ENCODE results near the gene NSUN7. TPM values are rescaled to one million over a fixed set of nuclear protein-coding genes. Genes with fewer than 3 reads are reported as not detected.

The NSUN7 gene
- polyA plus RNA-seq, 1 donor from 2014 or later, result 0.51 TPM

DNA sequence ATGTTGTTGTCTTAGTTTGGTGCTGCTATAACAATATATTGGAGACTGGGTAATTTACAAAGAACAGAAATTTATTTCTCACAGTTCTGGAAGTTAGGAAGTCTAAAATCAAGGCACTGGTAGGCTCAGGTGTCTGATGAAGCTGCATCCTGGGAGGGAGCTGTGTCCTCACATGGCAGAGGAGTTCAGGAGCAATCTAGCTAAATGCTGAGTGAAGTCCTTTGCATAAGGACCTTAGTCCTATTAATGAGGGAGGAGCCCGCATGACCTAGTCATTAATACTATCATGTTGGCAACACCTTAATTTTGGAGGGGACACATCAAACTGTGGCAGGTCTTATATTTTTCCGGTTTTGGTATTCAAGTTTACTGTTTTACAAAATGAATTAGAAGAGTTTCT is 36.0 kb upstream of the NSUN7 start:
- Histone ChIP-seq H3K36me3 (ENCODE audit: insufficient read depth, low read length) (no peaks in the 10 kb centered on the region), H3K4me3 (ENCODE audit: low read length) (no peak overlapping the region), H3K27ac (ENCODE audit: low read length) (no peak overlapping the region), H3F3A (ENCODE audit: insufficient read depth, low read length, poor library complexity, severe bottlenecking) (no peaks in the 10 kb centered on the region), H3K9me2 (ENCODE audit: insufficient read depth, low read length) (no peaks in the 10 kb centered on the region), H3K79me2 (replicated peaks; ENCODE audit: insufficient read depth, low read length) (no peaks in the 10 kb centered on the region), H3K27me3 (ENCODE audit: insufficient read depth, low read depth, low read length) (no peaks in the 10 kb centered on the region), H2AFZ (ENCODE audit: low read depth, low read length) (no peak overlapping the region), H3K4me2 (ENCODE audit: low read length) (no peak overlapping the region), H4K20me1 (ENCODE audit: insufficient read depth) (no peaks in the 10 kb centered on the region), H3K9me3 (ENCODE audit: low read length) (no peaks in the 10 kb centered on the region), H3K9ac (ENCODE audit: low read length) (no peak overlapping the region)
- TF ChIP-seq REST (IDR thresholded peaks at IDR 0.05; ENCODE audit: borderline replicate concordance) (no peak), POLR2AphosphoS5 (IDR thresholded peaks at IDR 0.05) (no peak), SMC3 (conservative IDR thresholded peaks at IDR 0.05; ENCODE audit: poor library complexity) (no peak), EP300 (conservative IDR thresholded peaks at IDR 0.05; ENCODE audit: poor library complexity, severe bottlenecking) (no peak)

GRCh38 chr4:40718586-40718985 is 31.2 kb upstream of the NSUN7 start:
- Histone ChIP-seq H3K4me3 (ENCODE audit: low read length) (no peak overlapping the region), H3K36me3 (ENCODE audit: insufficient read depth, low read length) (no peaks in the 10 kb centered on the region), H3K4me2 (ENCODE audit: low read length) (no peak overlapping the region), H3K79me2 (replicated peaks; ENCODE audit: insufficient read depth, low read length) (no peaks in the 10 kb centered on the region), H2AFZ (ENCODE audit: low read depth, low read length) (no peak overlapping the region), H4K20me1 (ENCODE audit: insufficient read depth) (no peaks in the 10 kb centered on the region), H3K27me3 (ENCODE audit: insufficient read depth, low read depth, low read length) (no peaks in the 10 kb centered on the region), H3K9me3 (ENCODE audit: low read length) (no peaks in the 10 kb centered on the region), H3K9me2 (ENCODE audit: insufficient read depth, low read length) (no peaks in the 10 kb centered on the region), H3F3A (ENCODE audit: insufficient read depth, low read length, poor library complexity, severe bottlenecking) (no peaks in the 10 kb centered on the region), H3K9ac (ENCODE audit: low read length) (no peak overlapping the region), H3K27ac (ENCODE audit: low read length) (no peak overlapping the region)
- TF ChIP-seq EZH2 (IDR thresholded peaks at IDR 0.05; ENCODE audit: borderline replicate concordance, insufficient read depth, low read length, poor library complexity, severe bottlenecking) (no peak), REST (IDR thresholded peaks at IDR 0.05; ENCODE audit: borderline replicate concordance) (no peak)

GRCh38 chr4:40719008-40719623 is 30.6 kb upstream of the NSUN7 start:
- H2AFZ ChIP-seq (ENCODE audit: low read depth, low read length), result no peak overlapping the region
- no peak overlapping the region for H3K4me3 ChIP-seq (ENCODE audit: low read length)
- TF ChIP-seq RAD21 (conservative IDR thresholded peaks at IDR 0.05) (peak; percentile 73), POLR2AphosphoS5 (IDR thresholded peaks at IDR 0.05) (no peak), TAF1 (IDR thresholded peaks at IDR 0.05; ENCODE audit: low read depth) (no peak), EP300 (conservative IDR thresholded peaks at IDR 0.05; ENCODE audit: poor library complexity, severe bottlenecking) (no peak), EZH2 (IDR thresholded peaks at IDR 0.05; ENCODE audit: borderline replicate concordance, insufficient read depth, low read length, poor library complexity, severe bottlenecking) (no peak), SMC3 (conservative IDR thresholded peaks at IDR 0.05; ENCODE audit: poor library complexity) (peak; percentile 66), REST (IDR thresholded peaks at IDR 0.05; ENCODE audit: borderline replicate concordance) (no peak)
- TF ChIP-seq, protein P1, sequence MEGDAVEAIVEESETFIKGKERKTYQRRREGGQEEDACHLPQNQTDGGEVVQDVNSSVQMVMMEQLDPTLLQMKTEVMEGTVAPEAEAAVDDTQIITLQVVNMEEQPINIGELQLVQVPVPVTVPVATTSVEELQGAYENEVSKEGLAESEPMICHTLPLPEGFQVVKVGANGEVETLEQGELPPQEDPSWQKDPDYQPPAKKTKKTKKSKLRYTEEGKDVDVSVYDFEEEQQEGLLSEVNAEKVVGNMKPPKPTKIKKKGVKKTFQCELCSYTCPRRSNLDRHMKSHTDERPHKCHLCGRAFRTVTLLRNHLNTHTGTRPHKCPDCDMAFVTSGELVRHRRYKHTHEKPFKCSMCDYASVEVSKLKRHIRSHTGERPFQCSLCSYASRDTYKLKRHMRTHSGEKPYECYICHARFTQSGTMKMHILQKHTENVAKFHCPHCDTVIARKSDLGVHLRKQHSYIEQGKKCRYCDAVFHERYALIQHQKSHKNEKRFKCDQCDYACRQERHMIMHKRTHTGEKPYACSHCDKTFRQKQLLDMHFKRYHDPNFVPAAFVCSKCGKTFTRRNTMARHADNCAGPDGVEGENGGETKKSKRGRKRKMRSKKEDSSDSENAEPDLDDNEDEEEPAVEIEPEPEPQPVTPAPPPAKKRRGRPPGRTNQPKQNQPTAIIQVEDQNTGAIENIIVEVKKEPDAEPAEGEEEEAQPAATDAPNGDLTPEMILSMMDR (IDR thresholded peaks at IDR 0.05; ENCODE audit: poor library complexity, severe bottlenecking), result peak; percentile 66

More at GRCh38 chr4:40719008-40719623, 30.6 kb upstream of the NSUN7 start:
- Histone ChIP-seq H3K9ac (ENCODE audit: low read length) (no peak overlapping the region), H4K20me1 (ENCODE audit: insufficient read depth) (no peaks in the 10 kb centered on the region), H3K27ac (ENCODE audit: low read length) (no peak overlapping the region), H3K4me2 (ENCODE audit: low read length) (no peak overlapping the region), H3K79me2 (replicated peaks; ENCODE audit: insufficient read depth, low read length) (no peaks in the 10 kb centered on the region), H3K27me3 (ENCODE audit: insufficient read depth, low read depth, low read length) (no peaks in the 10 kb centered on the region), H3K9me3 (ENCODE audit: low read length) (no peaks in the 10 kb centered on the region), H3K36me3 (ENCODE audit: insufficient read depth, low read length) (no peaks in the 10 kb centered on the region), H3K9me2 (ENCODE audit: insufficient read depth, low read length) (no peaks in the 10 kb centered on the region), H3F3A (ENCODE audit: insufficient read depth, low read length, poor library complexity, severe bottlenecking) (no peaks in the 10 kb centered on the region)

All from neural cell (in vitro differentiated cells).